HEK293 (cell line): ENCODE data around the gene CDH23.

ENCODE experiments used
- BCL11A ChIP-seq: fragments of 450-650 bp; formaldehyde crosslinking; IDR thresholded peaks from 2 replicates; pipeline ENCODE4 v1.5.1; 2016; ENCODE audit warnings: low read depth, missing biosample characterization, missing genetic modification characterization
- HOXA7 ChIP-seq: sonication (generic); formaldehyde crosslinking; IDR thresholded peaks from 2 replicates; pipeline ENCODE4 v1.8.1; 2022; ENCODE audit warnings: missing genetic modification reagents, borderline replicate concordance
- HOXC10 ChIP-seq: sonication (generic); formaldehyde crosslinking; IDR thresholded peaks from 2 replicates; pipeline ENCODE4 v1.8.1; 2023; ENCODE audit warnings: mild to moderate bottlenecking, missing genetic modification reagents
- REPIN1 ChIP-seq: fragments of 450-650 bp; formaldehyde crosslinking; IDR thresholded peaks from 2 replicates; pipeline ENCODE4 v1.5.1; 2017; ENCODE audit warnings: missing biosample characterization, missing genetic modification characterization, low read depth
- SP2 ChIP-seq: fragments of 450-650 bp; formaldehyde crosslinking; IDR thresholded peaks from 2 replicates; pipeline ENCODE4 v1.5.1; 2016; ENCODE audit warnings: missing biosample characterization, missing genetic modification characterization
- YY2 ChIP-seq: fragments of 450-650 bp; formaldehyde crosslinking; IDR thresholded peaks from 2 replicates; pipeline ENCODE4 v1.5.1; 2016; ENCODE audit warnings: missing biosample characterization, missing genetic modification characterization
- ZNF121 ChIP-seq: fragments of 450-650 bp; formaldehyde crosslinking; IDR thresholded peaks from 2 replicates; pipeline ENCODE4 v1.5.1; 2016; ENCODE audit warnings: missing biosample characterization, missing genetic modification characterization
- ZNF155 ChIP-seq: fragments of 450-650 bp; formaldehyde crosslinking; IDR thresholded peaks from 2 replicates; pipeline ENCODE4 v1.5.1; 2016; ENCODE audit warnings: missing biosample characterization, missing genetic modification characterization
- ZNF239 ChIP-seq: fragments of 450-650 bp; formaldehyde crosslinking; IDR thresholded peaks from 2 replicates; pipeline ENCODE4 v1.5.1; 2016; ENCODE audit warnings: missing biosample characterization, missing genetic modification characterization
- ZNF37A ChIP-seq: fragments of 450-650 bp; IDR thresholded peaks from 2 replicates; pipeline ENCODE4 v1.5.1; 2018; ENCODE audit warnings: missing biosample characterization, missing genetic modification characterization
- ZNF558 ChIP-seq: fragments of 450-650 bp; formaldehyde crosslinking; IDR thresholded peaks from 2 replicates; pipeline ENCODE4 v1.5.1; 2016; ENCODE audit warnings: missing biosample characterization, missing genetic modification characterization
- ZSCAN30 ChIP-seq: fragments of 450-650 bp; IDR thresholded peaks from 2 replicates; pipeline ENCODE4 v1.5.1; 2018; ENCODE audit warnings: missing biosample characterization, mild to moderate bottlenecking, missing genetic modification characterization, moderate library complexity
- TF ChIP-seq, protein P1 (sequence below): fragments of 450-650 bp; formaldehyde crosslinking; IDR thresholded peaks from 2 replicates; pipeline ENCODE4 v1.5.1; 2016; ENCODE audit warnings: missing biosample characterization, missing genetic modification characterization
- TF ChIP-seq, protein P2 (sequence below): fragments of 450-650 bp; formaldehyde crosslinking; IDR thresholded peaks from 2 replicates; pipeline ENCODE4 v1.5.1; 2016; ENCODE audit warnings: missing biosample characterization, missing genetic modification characterization

- TF ChIP-seq REPIN1 (no peak), ZNF239 (no peak), ZNF37A (tag by site-specific recombination) (no peak), ZSCAN30 (tag by site-specific recombination) (no peak), HOXA7 (CRISPR knock-in tag) (no peak), SP2 (no peak), ZNF121 (tag by site-specific recombination) (no peak), ZNF558 (no peak), ZNF155 (tag by site-specific recombination) (no peak), HOXC10 (CRISPR knock-in tag) (no peak), YY2 (tag by site-specific recombination) (no peak), BCL11A (tag by site-specific recombination) (no peak)
- TF ChIP-seq, protein P1, sequence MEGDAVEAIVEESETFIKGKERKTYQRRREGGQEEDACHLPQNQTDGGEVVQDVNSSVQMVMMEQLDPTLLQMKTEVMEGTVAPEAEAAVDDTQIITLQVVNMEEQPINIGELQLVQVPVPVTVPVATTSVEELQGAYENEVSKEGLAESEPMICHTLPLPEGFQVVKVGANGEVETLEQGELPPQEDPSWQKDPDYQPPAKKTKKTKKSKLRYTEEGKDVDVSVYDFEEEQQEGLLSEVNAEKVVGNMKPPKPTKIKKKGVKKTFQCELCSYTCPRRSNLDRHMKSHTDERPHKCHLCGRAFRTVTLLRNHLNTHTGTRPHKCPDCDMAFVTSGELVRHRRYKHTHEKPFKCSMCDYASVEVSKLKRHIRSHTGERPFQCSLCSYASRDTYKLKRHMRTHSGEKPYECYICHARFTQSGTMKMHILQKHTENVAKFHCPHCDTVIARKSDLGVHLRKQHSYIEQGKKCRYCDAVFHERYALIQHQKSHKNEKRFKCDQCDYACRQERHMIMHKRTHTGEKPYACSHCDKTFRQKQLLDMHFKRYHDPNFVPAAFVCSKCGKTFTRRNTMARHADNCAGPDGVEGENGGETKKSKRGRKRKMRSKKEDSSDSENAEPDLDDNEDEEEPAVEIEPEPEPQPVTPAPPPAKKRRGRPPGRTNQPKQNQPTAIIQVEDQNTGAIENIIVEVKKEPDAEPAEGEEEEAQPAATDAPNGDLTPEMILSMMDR (tag by site-specific recombination): no peak
- TF ChIP-seq, protein P2, sequence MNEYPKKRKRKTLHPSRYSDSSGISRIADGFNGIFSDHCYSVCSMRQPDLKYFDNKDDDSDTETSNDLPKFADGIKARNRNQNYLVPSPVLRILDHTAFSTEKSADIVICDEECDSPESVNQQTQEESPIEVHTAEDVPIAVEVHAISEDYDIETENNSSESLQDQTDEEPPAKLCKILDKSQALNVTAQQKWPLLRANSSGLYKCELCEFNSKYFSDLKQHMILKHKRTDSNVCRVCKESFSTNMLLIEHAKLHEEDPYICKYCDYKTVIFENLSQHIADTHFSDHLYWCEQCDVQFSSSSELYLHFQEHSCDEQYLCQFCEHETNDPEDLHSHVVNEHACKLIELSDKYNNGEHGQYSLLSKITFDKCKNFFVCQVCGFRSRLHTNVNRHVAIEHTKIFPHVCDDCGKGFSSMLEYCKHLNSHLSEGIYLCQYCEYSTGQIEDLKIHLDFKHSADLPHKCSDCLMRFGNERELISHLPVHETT: no peak
These were observed 352.7 kb downstream of the CDH23 start for GRCh38 chr10:71749396-71749795.
